HG03280 (cell line): Measurements from ENCODE around the gene NPIPA7.
"Not testable (repeated sequence)": the region's sequence is repeated elsewhere in the genome, so short reads cannot be mapped to it uniquely, and the experiment has no call there.

ENCODE experiments used
- ATAC-seq: cut with Tn5 transposase; IDR thresholded peaks from one replicate; pipeline ENCODE4 v1.9.1; 2021; ENCODE audit warnings: mild to moderate bottlenecking, moderate library complexity; ENCODE audit not compliant: unreplicated experiment

Gene NPIPA7

DNA sequence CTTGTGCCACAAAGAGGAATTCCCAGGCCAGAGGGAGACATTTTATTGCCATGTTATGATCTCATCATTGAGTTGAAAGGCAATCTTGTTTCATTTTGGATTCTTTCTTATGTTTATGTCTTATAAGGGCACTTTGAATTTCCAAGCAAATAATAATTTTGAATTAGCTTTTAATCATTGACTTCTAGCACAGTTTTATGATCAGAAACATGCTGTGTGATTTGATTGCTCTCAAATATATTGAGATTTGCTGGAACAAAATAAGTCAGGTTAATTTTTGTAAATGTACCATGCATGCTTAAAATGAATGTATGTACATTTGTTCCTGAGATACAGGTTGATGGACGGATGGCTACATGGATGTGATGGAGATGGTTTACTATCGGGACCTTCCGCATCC lies at the start of gene NPIPA7:
TSS of gene NPIPA7 (plus strand) at position 301 of the 400 bp plus-strand sequence. CDS start 105 bp downstream, outside the sequence.
- ATAC-seq: not testable (repeated sequence)

DNA sequence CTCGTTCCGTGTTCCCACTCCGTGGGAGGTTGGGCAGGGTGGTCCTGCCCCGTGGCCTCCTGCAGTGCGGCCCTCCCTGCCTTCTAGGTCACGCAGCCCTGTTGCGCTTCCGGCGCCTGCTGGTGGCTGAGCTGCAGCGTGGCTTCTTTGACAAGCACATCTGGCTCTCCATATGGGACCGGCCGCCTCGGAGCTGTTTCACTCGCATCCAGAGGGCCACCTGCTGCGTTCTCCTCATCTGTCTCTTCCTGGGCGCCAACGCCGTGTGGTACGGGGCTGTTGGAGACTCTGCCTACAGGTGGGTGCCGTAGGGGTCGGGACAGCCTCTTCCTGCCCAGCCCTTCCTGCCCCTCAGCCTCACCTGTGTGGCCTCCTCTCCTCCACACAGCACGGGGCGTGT lies 47.5 kb upstream of the NPIPA7 start:
- not testable (repeated sequence) for ATAC-seq

DNA sequence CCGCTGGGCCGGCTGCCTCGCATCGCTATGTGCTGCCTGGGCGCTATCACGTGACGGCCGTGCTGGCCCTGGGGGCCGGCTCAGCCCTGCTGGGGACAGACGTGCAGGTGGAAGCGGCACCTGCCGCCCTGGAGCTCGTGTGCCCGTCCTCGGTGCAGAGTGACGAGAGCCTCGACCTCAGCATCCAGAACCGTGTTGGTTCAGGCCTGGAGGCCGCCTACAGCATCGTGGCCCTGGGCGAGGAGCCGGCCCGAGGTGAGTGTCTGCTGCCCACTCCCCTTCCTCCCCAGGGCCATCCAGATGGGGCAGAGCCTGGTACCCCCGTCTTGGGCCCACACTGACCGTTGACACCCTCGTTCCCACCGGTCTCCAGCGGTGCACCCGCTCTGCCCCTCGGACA lies 21.4 kb upstream of the NPIPA7 start:
- not testable (repeated sequence) for ATAC-seq

DNA sequence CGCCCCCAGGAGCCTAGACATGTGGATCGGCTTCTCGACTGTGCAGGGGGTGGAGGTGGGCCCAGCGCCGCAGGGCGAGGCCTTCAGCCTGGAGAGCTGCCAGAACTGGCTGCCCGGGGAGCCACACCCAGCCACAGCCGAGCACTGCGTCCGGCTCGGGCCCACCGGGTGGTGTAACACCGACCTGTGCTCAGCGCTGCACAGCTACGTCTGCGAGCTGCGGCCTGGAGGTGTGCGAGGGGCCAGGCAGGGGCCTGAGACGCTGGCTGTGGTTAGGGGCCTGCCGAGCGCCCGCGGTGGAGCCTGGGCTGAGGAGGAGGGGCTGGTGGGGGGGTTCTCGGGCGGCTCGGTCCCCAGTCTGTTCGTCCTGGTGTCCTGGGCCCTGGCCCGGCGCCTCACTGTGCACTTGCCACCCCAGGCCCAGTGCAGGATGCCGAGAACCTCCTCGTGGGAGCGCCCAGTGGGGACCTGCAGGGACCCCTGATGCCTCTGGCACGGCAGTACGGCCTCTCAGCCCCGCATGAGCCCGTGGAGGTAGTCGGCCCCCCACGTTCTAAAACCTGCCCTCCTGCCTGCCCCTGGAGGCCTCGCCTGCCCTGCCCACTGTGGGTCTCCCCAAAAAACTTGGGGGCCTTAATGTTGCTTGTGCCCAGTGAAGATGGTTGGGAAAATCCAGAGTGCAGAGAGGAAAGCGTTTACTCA lies 20.2 kb upstream of the NPIPA7 start:
- not testable (repeated sequence) for ATAC-seq

DNA sequence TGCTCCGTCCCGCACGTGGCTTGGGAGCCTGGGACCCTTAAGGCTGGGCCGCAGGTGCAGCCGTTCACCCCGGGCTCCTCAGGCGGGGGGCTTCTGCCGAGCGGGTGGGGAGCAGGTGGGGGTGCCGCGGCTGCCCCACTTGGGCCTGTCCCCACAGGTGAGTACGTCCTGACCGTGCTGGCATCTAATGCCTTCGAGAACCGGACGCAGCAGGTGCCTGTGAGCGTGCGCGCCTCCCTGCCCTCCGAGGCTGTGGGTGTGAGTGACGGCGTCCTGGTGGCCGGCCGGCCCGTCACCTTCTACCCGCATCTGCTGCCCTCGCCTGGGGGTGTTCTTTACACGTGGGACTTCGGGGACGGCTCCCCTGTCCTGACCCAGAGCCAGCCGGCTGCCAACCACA lies 15.3 kb upstream of the NPIPA7 start:
- not testable (repeated sequence) for ATAC-seq

DNA sequence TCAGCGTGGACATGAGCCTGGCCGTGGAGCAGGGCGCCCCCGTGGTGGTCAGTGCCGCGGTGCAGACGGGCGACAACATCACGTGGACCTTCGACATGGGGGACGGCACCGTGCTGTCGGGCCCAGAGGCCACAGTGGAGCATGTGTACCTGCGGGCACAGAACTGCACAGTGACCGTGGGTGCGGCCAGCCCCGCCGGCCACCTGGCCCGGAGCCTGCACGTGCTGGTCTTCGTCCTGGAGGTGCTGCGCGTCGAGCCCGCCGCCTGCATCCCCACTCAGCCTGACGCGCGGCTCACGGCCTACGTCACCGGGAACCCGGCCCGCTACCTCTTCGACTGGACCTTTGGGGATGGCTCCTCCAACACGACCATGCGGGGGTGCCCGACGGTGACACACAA lies 14.8 kb upstream of the NPIPA7 start:
- not testable (repeated sequence) for ATAC-seq

DNA sequence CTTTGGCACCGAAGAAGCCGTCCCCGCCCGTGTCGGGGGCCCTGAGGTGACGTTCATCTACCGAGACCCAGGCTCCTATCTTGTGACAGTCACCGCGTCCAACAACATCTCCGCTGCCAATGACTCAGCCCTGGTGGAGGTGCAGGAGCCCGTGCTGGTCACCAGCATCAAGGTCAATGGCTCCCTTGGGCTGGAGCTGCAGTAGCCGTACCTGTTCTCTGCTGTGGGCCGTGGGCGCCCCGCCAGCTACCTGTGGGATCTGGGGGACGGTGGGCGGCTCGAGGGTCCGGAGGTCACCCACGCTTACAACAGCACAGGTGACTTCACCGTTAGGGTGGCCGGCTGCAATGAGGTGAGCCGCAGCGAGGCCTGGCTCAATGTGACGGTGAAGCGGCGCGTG lies 14.2 kb upstream of the NPIPA7 start:
- ATAC-seq: not testable (repeated sequence)

DNA sequence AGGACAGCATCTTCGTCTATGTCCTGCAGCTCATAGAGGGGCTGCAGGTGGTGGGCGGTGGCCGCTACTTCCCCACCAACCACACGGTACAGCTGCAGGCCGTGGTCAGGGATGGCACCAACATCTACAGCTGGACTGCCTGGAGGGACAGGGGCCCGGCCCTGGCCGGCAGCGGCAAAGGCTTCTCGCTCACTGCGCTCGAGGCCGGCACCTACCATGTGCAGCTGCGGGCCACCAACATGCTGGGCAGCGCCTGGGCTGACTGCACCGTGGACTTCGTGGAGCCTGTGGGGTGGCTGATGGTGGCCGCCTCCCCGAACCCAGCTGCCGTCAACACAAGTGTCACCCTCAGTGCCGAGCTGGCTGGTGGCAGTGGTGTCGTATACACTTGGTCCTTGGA lies 13.6 kb upstream of the NPIPA7 start:
- not testable (repeated sequence) for ATAC-seq

DNA sequence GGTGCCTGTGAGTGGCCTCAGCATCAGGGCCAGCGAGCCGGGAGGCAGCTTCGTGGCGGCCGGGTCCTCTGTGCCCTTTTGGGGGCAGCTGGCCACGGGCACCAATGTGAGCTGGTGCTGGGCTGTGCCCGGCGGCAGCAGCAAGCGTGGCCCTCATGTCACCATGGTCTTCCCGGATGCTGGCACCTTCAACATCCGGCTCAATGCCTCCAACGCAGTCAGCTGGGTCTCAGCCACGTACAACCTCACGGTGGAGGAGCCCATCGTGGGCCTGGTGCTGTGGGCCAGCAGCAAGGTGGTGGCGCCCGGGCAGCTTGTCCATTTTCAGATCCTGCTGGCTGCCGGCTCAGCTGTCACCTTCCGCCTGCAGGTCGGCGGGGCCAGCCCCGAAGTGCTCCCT lies 13.1 kb upstream of the NPIPA7 start:
- ATAC-seq: not testable (repeated sequence)

DNA sequence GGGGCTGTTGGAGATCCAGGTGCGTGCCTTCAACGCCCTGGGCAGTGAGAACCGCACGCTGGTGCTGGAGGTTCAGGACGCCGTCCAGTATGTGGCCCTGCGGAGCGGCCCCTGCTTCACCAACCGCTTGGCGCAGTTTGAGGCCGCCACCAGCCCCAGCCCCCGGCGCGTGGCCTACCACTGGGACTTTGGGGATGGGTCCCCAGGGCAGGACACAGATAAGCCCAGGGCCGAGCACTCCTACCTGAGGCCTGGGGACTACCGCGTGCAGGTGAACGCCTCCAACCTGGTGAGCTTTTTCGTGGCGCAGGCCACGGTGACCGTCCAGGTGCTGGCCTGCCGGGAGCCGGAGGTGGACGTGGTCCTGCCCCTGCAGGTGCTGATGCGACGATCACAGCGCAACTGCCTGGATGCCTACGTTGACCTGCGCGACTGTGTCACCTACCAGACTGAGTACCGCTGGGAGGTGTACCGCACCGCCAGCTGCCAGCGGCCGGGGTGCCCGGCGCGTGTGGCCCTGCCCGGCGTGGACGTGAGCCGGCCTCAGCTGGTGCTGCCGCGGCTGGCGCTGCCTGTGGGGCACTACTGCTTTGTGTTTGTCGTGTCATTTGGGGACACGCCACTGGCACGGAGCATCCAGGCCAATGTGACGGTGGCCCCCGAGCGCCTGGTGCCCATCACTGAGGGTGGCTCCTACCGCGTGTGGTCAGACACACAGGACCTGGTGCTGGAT lies 12.2 kb upstream of the NPIPA7 start:
- not testable (repeated sequence) for ATAC-seq

DNA sequence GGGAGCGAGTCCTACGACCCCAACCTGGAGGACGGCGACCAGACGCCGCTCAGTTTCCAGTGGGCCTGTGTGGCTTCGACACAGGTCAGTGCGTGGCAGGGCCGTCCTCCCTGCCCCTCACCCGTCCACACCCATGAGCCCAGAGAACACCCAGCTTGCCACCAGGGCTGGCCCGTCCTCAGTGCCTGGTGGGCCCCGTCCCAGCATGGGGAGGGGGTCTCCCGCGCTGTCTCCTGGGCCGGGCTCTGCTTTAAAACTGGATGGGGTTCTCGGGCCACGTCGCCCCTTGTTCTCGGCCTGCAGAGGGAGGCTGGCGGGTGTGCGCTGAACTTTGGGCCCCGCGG lies 11.7 kb upstream of the NPIPA7 start:
- not testable (repeated sequence) for ATAC-seq

DNA sequence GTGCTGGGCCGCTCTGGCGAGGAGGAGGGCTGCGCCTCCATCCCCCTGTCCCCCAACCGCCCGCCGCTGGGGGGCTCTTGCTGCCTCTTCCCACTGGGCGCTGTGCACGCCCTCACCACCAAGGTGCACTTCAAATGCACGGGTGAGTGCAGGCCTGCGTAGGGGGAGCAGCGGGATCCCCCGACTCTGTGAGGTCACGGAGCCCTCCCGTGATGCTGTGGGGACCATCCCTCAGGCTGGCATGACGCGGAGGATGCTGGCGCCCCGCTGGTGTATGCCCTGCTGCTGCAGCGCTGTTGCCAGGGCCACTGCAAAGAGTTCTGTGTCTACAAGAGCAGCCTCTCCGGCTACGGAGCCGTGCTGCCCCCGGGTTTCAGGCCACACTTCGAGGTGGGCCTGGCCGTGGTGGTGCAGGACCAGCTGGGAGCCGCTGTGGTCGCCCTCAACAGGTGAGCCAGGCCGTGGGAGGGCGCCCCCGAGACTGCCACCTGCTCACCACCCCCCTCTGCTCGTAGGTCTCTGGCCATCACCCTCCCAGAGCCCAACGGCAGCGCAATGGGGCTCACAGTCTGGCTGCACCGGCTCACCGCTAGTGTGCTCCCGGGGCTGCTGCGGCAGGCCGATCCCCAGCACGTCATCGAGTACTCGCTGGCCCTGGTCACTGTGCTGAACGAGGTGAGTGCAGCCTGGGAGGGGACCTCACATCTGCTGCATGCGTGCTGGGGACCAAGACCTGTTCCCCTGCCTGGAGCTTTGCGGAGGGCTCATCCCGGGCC lies 9.7 kb upstream of the NPIPA7 start:
- not testable (repeated sequence) for ATAC-seq

DNA sequence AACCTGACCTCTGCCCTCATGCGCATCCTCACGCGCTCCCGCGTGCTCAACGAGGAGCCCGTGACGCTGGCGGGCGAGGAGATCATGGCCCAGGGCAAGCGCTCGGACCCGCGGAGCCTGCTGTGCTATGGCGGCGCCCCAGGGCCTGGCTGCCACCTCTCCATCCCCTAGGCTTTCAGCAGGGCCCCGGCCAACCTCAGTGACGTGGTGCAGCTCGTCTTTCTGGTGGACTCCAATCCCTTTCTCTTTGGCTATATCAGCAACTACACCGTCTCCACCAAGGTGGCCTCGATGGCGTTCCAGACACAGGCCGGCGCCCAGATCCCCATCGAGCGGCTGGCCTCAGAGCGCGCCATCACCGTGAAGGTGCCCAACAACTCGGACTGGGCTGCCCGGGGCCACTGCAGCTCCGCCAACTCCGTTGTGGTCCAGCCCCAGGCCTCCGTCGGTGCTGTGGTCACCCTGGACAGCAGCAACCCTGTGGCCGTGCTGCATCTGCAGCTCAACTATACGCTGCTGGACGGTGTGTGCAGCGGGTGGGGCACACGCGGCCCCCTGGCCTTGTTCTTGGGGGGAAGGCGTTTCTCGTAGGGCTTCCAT lies 7.7 kb upstream of the NPIPA7 start:
- not testable (repeated sequence) for ATAC-seq

DNA sequence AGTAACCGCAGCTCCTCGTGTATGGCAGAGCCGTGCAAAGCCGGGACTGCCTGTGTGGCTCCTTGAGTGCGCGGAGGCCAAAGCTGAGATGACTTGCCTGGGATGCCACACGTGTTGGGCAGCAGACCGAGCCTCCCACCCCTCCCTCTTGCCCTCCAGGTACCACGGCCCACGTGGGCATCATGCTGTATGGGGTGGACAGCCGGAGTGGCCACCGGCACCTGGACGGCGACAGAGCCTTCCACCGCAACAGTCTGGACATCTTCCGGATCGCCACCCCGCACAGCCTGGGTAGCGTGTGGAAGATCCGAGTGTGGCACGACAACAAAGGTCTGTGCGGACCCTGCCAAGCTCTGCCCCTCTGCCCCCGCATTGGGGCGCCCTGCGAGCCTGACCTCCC lies 4.7 kb upstream of the NPIPA7 start:
- not testable (repeated sequence) for ATAC-seq

DNA sequence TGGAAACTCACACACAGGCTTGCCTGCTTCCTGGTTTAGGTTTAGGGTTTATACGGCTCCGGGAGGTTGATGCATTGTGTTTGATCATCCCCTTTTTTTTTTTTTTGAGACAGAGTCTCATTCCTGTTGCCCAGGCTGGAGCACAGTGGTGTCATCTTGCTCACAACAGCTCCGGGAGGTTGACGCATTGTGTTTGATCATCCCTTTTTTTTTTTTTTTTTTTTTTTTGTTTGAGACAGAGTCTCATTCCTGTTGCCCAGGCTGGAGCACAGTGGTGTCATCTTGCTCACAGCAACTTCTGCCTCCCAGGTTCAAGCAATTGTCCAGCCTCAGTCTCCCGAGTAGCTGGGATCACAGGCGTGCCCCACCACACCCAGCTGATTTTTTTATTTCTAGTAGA lies 20.7 kb downstream of the NPIPA7 start:
- not testable (repeated sequence) for ATAC-seq

DNA sequence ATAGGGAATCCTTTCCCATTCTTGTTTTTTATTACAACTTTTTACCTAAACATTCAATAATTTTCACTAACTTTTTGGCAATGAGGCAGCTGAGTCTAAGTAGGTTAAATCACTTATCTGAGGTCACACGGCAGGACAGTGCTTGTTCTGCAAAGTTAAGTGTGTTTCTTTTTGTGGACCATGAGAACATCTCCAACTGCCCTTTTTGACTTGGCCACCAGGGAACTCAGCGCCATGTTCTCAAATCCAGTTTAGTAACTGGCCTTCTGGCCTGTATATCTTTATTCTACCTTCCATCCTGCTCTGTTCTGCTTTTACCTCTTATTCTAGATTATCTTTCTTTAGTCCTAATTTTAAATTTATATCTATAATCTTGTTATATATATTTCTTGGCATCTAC lies 23.4 kb downstream of the NPIPA7 start:
- ATAC-seq: not testable (repeated sequence)

DNA sequence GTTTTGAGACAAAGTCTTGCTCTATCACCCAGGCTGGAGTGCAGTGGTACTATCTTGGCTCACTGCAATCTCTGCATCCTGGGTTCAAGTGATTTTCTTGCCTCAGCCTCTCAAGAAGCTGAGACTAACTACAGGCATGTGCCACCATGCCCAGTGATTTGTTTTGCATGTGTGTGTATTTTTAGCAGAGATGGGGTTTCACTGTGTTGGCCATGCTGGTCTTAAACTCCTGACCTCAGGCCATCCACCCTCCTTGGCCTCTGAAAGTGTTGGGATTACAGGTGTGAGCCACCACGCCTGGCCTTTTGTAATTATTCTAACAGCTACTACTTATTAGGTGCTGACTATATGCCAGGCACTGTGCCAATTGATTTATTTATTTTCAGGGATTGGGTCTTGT lies 25.3 kb downstream of the NPIPA7 start:
- not testable (repeated sequence) for ATAC-seq

DNA sequence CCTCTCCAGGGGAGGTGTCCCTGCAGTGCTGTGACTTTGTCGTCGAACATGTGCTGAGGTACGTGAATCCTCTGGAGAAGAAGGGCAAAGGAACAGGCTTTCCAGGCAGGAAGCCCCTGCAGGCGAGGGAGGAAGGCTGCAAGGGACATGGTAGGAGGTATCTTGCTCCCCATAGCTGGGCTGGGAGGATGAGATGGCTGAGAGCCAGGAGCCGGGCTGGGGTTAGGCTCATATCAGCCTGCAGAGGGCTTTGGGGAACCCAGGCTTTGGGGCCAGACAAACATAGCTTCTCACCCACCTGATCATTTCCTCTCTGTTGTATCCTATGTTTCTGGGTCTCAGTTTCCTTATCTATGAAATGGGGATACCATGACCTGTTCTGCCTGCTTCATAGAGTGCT lies 26.5 kb downstream of the NPIPA7 start:
- not testable (repeated sequence) for ATAC-seq

DNA sequence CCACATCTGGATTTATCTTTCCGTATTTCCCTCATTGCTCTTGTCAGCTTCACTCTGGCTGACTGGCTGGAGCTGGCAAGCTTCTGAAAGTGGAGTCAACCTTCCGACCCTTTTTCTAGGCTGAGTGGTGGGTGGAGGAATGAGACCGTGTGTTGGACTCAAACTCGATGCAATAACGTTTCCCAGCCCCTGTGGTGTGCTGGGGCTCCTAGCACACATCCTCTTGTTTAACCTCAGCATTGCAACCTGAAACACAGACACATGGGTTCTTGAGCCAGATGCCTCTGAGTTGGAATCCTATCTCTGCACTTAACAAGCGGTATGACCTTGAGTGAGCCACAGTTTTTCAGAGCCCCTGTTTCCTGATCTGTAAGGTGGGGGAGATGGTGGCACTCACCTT lies 29.5 kb downstream of the NPIPA7 start:
- ATAC-seq: not testable (repeated sequence)

DNA sequence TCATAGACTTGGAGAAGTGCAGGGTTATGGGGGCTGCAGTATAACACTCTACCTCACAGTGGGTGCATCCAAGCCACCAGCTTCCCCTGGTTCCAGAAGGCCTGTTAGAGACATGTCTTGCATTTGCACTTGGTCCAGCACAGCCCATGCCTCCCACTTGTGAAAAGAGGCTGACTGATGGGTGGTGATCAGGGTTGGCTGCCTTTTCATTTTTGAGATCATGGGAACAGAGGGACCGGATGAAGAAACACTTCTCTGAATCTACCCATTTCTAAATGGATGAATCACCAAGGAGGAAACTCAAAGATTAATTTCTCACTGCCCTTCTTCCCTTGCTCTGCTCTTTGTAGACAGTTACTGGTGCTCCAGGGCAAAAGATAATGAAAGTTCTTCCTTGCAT lies 34.8 kb downstream of the NPIPA7 start:
- ATAC-seq: not testable (repeated sequence)

DNA sequence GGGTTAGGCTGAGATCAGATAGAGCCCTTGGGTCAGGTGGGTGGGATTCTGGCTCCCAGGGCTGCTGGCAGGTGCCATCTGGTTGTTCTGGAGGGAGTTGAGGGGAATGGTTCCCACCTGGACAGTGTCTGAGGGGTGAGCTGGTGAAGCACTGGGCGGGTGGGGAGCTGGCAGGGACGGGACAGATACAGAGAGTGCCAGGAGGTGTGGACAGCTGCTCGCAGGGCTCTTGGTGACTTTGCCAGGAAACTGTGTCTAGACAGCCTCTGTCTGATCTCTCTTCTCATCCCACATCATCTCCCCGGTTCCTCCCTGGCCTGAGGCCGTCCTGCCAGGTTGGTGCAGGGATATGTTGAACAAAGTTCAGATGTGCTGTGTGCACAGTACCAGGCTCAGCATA lies 38.1 kb downstream of the NPIPA7 start:
- not testable (repeated sequence) for ATAC-seq
